ENCODE data around the gene APMAP.

DNA sequence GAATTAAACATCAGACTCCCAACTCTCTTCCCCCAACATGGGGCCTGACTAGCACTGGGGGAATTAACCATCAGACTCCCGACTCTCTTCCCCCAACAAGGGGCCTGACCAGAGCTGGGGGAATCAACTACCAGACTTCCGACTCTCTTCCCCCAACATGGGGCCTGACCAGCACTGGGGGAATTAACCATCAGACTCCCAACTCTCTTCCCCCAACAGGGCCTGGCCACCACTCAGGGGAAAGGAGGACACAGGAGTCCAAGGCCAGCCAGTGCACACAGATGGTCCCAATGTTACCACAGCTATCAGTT is 30.4 kb downstream of the APMAP start:
- TF ChIP-seq, protein P1, sequence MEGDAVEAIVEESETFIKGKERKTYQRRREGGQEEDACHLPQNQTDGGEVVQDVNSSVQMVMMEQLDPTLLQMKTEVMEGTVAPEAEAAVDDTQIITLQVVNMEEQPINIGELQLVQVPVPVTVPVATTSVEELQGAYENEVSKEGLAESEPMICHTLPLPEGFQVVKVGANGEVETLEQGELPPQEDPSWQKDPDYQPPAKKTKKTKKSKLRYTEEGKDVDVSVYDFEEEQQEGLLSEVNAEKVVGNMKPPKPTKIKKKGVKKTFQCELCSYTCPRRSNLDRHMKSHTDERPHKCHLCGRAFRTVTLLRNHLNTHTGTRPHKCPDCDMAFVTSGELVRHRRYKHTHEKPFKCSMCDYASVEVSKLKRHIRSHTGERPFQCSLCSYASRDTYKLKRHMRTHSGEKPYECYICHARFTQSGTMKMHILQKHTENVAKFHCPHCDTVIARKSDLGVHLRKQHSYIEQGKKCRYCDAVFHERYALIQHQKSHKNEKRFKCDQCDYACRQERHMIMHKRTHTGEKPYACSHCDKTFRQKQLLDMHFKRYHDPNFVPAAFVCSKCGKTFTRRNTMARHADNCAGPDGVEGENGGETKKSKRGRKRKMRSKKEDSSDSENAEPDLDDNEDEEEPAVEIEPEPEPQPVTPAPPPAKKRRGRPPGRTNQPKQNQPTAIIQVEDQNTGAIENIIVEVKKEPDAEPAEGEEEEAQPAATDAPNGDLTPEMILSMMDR (IDR thresholded peaks at IDR 0.05; ENCODE audit: low read length), result no peak
- TF ChIP-seq EZH2 (optimal IDR thresholded peaks at IDR 0.05; ENCODE audit: low read depth, low read length), result no peak
